RWPE1 (cell line): ENCODE measurements around the gene GRID1.

Experiments used
- CTCF ChIA-PET: fragments of 350-600 bp; sonication (Branson Sonifier 250); formaldehyde crosslinking; extraction: SDS; loops from one replicate; lab custom pipeline; 2021; lab: Yijun Ruan, JAX
- POLR2A ChIA-PET: fragments of 400-600 bp; formaldehyde crosslinking; extraction: SDS; loops from one replicate; lab custom pipeline; 2020; ENCODE audit warnings: antibody characterized with exemption; ENCODE audit not compliant: low non-redundant PET; lab: Yijun Ruan, JAX
- DNase-seq: peaks from one replicate; pipeline ENCODE4 v3.0.0; 2012; ENCODE audit warnings: low spot score
- H3K27ac ChIP-seq: fragments of 450-650 bp; 2 replicates; pipeline ENCODE4 v1.5.1; 2017
- CTCF ChIP-seq: fragments of 450-650 bp; conservative IDR thresholded peaks from 2 replicates; pipeline ENCODE4 v1.5.1; 2017; ENCODE audit warnings: low read depth, mild to moderate bottlenecking

The GRID1 gene

GRCh38 chr10:85600744-85601081 lies 765.9 kb downstream of the GRID1 start:
- DNase-seq, result no peak
- TF ChIP-seq CTCF, result no peak
- ChIA-PET CTCF (no interaction called here), POLR2A (no interaction called here)
- H3K27ac ChIP-seq, result no peak overlapping the region

- no peak for TF ChIP-seq CTCF
- CTCF ChIA-PET, result no interaction called here
- no peak for DNase-seq
- no peak overlapping the region for H3K27ac ChIP-seq
- POLR2A ChIA-PET, result no interaction called here
Measured at GRCh38 chr10:85600026-85600743, 766.4 kb downstream of the GRID1 start.

GRCh38 chr10:85599081-85599480 lies 767.5 kb downstream of the GRID1 start:
- ChIA-PET CTCF (no interaction called here), POLR2A (no interaction called here)
- DNase-seq, result no peak
- no peak for TF ChIP-seq CTCF
- H3K27ac ChIP-seq, result no peak overlapping the region

GRCh38 chr10:85598646-85599045 lies 767.9 kb downstream of the GRID1 start:
- no peak overlapping the region for H3K27ac ChIP-seq
- ChIA-PET CTCF (no interaction called here), POLR2A (no interaction called here)
- no peak for TF ChIP-seq CTCF
- no peak for DNase-seq

- H3K27ac ChIP-seq, result no peak overlapping the region
- no peak for TF ChIP-seq CTCF
- POLR2A ChIA-PET, result no interaction called here
- DNase-seq, result no peak
- CTCF ChIA-PET, result interaction anchor here (0.7 kb wide), 1 partner anchor 19 kb away, joined by 3 read pairs; no protein-coding TSS in a partner anchor
Measured at GRCh38 chr10:85597006-85597405, 769.6 kb downstream of the GRID1 start.

GRCh38 chr10:85596389-85596788 lies 770.2 kb downstream of the GRID1 start:
- no peak for TF ChIP-seq CTCF
- H3K27ac ChIP-seq, result no peak overlapping the region
- CTCF ChIA-PET, result interaction anchor here (0.7 kb wide), 1 partner anchor 405 kb away, joined by 3 read pairs; no protein-coding TSS in a partner anchor
- DNase-seq, result no peak
- POLR2A ChIA-PET, result no interaction called here
